Measurements from ENCODE around the gene SPATC1L.
"Not testable (repeated sequence)": the region's sequence is repeated elsewhere in the genome, so short reads cannot be mapped to it uniquely, and the experiment has no call there.

The SPATC1L gene

GRCh38 chr21:46182548-46183336 is 1.5 kb downstream of the SPATC1L start:
- DNase-seq = no peak

GRCh38 chr21:46181953-46182547 is 2.2 kb downstream of the SPATC1L start:
- DNase-seq = no peak

- no peak for DNase-seq
Measured at GRCh38 chr21:46181436-46181835, 2.8 kb downstream of the SPATC1L start.

- DNase-seq = no peak
Measured at GRCh38 chr21:46180778-46181391, 3.4 kb downstream of the SPATC1L start.

GRCh38 chr21:46180079-46180722 is 4.1 kb downstream of the SPATC1L start:
- no peak for DNase-seq

GRCh38 chr21:46179708-46180078 is 4.6 kb downstream of the SPATC1L start:
- no peak for DNase-seq

- DNase-seq = no peak
Measured at GRCh38 chr21:46178961-46179360, 5.3 kb downstream of the SPATC1L start.

GRCh38 chr21:46176443-46177129 is 7.7 kb downstream of the SPATC1L start:
- not testable (repeated sequence) for DNase-seq

GRCh38 chr21:46173573-46173972 is 10.7 kb downstream of the SPATC1L start:
- DNase-seq = no peak

- DNase-seq = no peak
Measured at GRCh38 chr21:46172863-46173528, 11.3 kb downstream of the SPATC1L start.

- DNase-seq = no peak
Measured at GRCh38 chr21:46171996-46172862, 12.0 kb downstream of the SPATC1L start.

- no peak for DNase-seq
Measured at GRCh38 chr21:46171585-46171984, 12.7 kb downstream of the SPATC1L start.

- DNase-seq = not testable (repeated sequence)
Measured at GRCh38 chr21:46170436-46171193, 13.6 kb downstream of the SPATC1L start.

- no peak for DNase-seq
Measured at GRCh38 chr21:46168659-46169386, 15.4 kb downstream of the SPATC1L start.

- DNase-seq = no peak
Measured at GRCh38 chr21:46168238-46168637, 16.0 kb downstream of the SPATC1L start.

- DNase-seq = no peak
Measured at GRCh38 chr21:46165098-46165497, 19.2 kb downstream of the SPATC1L start.

GRCh38 chr21:46163380-46163779 is 20.9 kb downstream of the SPATC1L start:
- DNase-seq = no peak

- DNase-seq = no peak
Measured at GRCh38 chr21:46161633-46162592, 22.3 kb downstream of the SPATC1L start.

Measured in SHP77 (cell line).